Measurements from ENCODE around the gene CYP8B1. TPM values are rescaled to one million over a fixed set of nuclear protein-coding genes. Genes with fewer than 3 reads are reported as not detected.

The CYP8B1 gene
- polyA plus RNA-seq, 5 donors = 0.17 to 0.30 (median 0.21) TPM

GRCh38 chr3:42826141-42826540 is 49.5 kb downstream of the CYP8B1 start:
- no peak for DNase-seq

- no peak for DNase-seq
Measured at GRCh38 chr3:42823351-42823750, 52.3 kb downstream of the CYP8B1 start.

- DNase-seq = no peak
Measured at GRCh38 chr3:42822828-42823227, 52.9 kb downstream of the CYP8B1 start.

Other genes starting within 250 kb of the CYP8B1 start
- 10 to 100 TPM; 10.0 to 17.3 (median 13.1) TPM for gene ZBTB47, start 222.2 kb downstream of the CYP8B1 start, polyA plus RNA-seq (ENCODE audit: insufficient read depth in 1 of 5, insufficient read length in 5 of 5, low replicate concordance in 1 of 5)
- gene KLHL40, start 190.3 kb downstream of the CYP8B1 start, polyA plus RNA-seq (ENCODE audit: insufficient read depth in 1 of 5, insufficient read length in 5 of 5, low replicate concordance in 1 of 5) = 1 to 10 TPM in 1 of 5 donors, not detected in 4; 6.6 TPM
- gene HHATL, start 173.1 kb downstream of the CYP8B1 start, polyA plus RNA-seq (ENCODE audit: insufficient read depth in 1 of 5, insufficient read length in 5 of 5, low replicate concordance in 1 of 5) = 1 to 10 TPM in 3 of 5 donors, under 1 TPM in 1, not detected in 1; 0.84 to 3.0 (median 1.6) TPM
- gene CCDC13, start 102.6 kb downstream of the CYP8B1 start, polyA plus RNA-seq (ENCODE audit: insufficient read depth in 1 of 5, insufficient read length in 5 of 5, low replicate concordance in 1 of 5) = 1 to 10 TPM; 1.7 to 2.9 (median 2.4) TPM
- 100 to 1,000 TPM in 3 of 5 donors, 10 to 100 TPM in 2; 83.8 to 109 (median 106) TPM for gene HIGD1A, start 71.4 kb downstream of the CYP8B1 start, polyA plus RNA-seq (ENCODE audit: insufficient read depth in 1 of 5, insufficient read length in 5 of 5, low replicate concordance in 1 of 5)
- 1 to 10 TPM in 4 of 5 donors, under 1 TPM in 1; 0.99 to 2.4 (median 1.7) TPM for gene ACKR2, start 66.4 kb downstream of the CYP8B1 start, polyA plus RNA-seq (ENCODE audit: insufficient read depth in 1 of 5, insufficient read length in 5 of 5, low replicate concordance in 1 of 5)
- 10 to 100 TPM; 41.2 to 56.3 (median 49.2) TPM for gene ZNF662, start 30.3 kb upstream of the CYP8B1 start, polyA plus RNA-seq (ENCODE audit: insufficient read depth in 1 of 5, insufficient read length in 5 of 5, low replicate concordance in 1 of 5)
- gene GASK1A, start 103.4 kb upstream of the CYP8B1 start, polyA plus RNA-seq (ENCODE audit: insufficient read depth in 1 of 5, insufficient read length in 5 of 5, low replicate concordance in 1 of 5) = 1 to 10 TPM; 2.9 to 5.2 (median 4.3) TPM
- gene POMGNT2, start 230.2 kb upstream of the CYP8B1 start, polyA plus RNA-seq (ENCODE audit: insufficient read depth in 1 of 5, insufficient read length in 5 of 5, low replicate concordance in 1 of 5) = 10 to 100 TPM; 12.8 to 19.0 (median 16.4) TPM